ENCODE measurements around the gene KDM3B. TPM values are rescaled to one million over a fixed set of nuclear protein-coding genes. Genes with fewer than 3 reads are reported as not detected.
A peak's percentile ranks its signal among the peaks of the same experiment; 100 is the strongest.

The KDM3B gene
- total and polyA plus RNA-seq, 9 of the 15 experiments (the other 6 are each of a cell fraction or from before 2014, with no cell fraction given), result 13.8 to 62.8 (median 41.9) TPM

DNA sequence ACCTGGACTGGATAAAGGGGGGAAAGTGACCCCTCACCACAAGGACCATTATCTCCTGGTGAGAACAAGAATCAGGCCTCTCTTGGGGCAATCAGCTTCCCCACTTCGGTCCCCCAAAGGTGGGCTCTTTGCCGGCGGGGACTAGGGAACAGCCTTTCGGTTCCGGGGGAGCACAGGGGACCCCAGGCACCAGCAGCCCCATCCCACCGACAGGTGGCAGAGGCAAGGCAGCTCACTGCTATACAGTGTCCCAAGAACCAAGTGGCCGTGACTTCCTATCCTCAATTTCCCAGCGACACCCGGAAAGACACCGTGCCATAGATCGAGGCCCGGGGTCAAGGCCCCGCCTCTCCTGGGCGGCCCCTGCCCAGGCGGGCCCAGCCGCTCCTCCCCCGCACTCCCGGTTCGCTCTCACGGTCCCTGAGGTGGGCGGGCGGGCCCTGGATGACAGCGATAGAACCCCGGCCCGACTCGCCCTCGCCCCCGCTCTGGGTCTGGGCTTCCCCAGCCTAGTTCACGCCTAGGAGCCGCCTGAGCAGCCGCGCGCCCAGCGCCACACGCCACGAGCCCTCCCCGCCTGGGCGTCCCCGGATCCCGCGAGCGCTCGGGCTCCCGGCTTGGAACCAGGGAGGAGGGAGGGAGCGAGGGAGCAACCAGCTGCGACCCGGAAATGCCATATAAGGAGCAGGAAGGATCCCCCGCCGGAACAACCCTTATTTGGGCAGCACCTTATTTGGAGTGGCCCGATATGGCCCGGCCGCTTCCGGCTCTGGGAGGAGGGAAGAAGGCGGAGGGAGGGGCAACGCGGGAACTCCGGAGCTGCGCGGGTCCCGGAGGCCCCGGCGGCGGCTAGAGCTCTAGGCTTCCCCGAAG, 112.1 kb downstream of the KDM3B start (continued):
- TF ChIP-seq, protein P1, sequence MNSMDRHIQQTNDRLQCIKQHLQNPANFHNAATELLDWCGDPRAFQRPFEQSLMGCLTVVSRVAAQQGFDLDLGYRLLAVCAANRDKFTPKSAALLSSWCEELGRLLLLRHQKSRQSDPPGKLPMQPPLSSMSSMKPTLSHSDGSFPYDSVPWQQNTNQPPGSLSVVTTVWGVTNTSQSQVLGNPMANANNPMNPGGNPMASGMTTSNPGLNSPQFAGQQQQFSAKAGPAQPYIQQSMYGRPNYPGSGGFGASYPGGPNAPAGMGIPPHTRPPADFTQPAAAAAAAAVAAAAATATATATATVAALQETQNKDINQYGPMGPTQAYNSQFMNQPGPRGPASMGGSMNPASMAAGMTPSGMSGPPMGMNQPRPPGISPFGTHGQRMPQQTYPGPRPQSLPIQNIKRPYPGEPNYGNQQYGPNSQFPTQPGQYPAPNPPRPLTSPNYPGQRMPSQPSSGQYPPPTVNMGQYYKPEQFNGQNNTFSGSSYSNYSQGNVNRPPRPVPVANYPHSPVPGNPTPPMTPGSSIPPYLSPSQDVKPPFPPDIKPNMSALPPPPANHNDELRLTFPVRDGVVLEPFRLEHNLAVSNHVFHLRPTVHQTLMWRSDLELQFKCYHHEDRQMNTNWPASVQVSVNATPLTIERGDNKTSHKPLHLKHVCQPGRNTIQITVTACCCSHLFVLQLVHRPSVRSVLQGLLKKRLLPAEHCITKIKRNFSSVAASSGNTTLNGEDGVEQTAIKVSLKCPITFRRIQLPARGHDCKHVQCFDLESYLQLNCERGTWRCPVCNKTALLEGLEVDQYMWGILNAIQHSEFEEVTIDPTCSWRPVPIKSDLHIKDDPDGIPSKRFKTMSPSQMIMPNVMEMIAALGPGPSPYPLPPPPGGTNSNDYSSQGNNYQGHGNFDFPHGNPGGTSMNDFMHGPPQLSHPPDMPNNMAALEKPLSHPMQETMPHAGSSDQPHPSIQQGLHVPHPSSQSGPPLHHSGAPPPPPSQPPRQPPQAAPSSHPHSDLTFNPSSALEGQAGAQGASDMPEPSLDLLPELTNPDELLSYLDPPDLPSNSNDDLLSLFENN (IDR thresholded peaks at IDR 0.05; ENCODE audit: low read depth in 2 of 2, low read length in 2 of 2), result no peak
- TF ChIP-seq, protein P2, sequence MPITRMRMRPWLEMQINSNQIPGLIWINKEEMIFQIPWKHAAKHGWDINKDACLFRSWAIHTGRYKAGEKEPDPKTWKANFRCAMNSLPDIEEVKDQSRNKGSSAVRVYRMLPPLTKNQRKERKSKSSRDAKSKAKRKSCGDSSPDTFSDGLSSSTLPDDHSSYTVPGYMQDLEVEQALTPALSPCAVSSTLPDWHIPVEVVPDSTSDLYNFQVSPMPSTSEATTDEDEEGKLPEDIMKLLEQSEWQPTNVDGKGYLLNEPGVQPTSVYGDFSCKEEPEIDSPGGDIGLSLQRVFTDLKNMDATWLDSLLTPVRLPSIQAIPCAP (CRISPR knock-in tag; IDR thresholded peaks at IDR 0.05; ENCODE audit: borderline replicate concordance), result peak; percentile 77; the same call in 1 of the 2 replicates
- TF ChIP-seq POLR3A (IDR thresholded peaks at IDR 0.05; ENCODE audit: borderline replicate concordance, extremely low read depth, insufficient read depth, insufficient read length), result no peak
- TF ChIP-seq, protein P3, sequence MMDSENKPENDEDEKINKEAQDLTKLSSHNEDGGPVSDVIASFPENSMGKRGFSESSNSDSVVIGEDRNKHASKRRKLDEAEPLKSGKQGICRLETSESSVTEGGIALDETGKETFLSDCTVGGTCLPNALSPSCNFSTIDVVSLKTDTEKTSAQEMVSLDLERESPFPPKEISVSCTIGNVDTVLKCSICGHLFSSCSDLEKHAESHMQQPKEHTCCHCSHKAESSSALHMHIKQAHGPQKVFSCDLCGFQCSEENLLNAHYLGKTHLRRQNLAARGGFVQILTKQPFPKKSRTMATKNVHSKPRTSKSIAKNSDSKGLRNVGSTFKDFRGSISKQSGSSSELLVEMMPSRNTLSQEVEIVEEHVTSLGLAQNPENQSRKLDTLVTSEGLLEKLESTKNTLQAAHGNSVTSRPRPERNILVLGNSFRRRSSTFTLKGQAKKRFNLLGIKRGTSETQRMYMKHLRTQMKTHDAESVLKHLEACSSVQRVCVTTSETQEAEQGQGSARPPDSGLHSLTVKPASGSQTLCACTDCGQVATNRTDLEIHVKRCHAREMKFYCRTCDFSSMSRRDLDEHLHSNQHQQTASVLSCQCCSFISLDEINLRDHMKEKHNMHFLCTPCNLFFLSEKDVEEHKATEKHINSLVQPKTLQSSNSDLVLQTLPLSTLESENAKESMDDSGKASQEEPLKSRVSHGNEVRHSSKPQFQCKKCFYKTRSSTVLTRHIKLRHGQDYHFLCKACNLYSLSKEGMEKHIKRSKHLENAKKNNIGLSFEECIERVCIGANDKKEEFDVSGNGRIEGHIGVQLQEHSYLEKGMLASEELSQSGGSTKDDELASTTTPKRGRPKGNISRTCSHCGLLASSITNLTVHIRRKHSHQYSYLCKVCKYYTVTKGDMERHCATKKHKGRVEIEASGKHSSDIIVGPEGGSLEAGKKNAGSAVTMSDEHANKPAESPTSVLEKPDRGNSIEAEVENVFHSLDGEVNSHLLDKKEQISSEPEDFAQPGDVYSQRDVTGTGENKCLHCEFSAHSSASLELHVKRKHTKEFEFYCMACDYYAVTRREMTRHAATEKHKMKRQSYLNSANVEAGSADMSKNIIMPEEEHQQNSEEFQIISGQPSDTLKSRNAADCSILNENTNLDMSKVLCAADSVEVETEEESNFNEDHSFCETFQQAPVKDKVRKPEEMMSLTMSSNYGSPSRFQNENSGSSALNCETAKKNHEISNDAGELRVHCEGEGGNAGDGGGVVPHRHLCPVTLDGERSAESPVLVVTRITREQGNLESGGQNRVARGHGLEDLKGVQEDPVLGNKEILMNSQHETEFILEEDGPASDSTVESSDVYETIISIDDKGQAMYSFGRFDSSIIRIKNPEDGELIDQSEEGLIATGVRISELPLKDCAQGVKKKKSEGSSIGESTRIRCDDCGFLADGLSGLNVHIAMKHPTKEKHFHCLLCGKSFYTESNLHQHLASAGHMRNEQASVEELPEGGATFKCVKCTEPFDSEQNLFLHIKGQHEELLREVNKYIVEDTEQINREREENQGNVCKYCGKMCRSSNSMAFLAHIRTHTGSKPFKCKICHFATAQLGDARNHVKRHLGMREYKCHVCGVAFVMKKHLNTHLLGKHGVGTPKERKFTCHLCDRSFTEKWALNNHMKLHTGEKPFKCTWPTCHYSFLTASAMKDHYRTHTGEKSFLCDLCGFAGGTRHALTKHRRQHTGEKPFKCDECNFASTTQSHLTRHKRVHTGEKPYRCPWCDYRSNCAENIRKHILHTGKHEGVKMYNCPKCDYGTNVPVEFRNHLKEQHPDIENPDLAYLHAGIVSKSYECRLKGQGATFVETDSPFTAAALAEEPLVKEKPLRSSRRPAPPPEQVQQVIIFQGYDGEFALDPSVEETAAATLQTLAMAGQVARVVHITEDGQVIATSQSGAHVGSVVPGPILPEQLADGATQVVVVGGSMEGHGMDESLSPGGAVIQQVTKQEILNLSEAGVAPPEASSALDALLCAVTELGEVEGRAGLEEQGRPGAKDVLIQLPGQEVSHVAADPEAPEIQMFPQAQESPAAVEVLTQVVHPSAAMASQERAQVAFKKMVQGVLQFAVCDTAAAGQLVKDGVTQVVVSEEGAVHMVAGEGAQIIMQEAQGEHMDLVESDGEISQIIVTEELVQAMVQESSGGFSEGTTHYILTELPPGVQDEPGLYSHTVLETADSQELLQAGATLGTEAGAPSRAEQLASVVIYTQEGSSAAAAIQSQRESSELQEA (IDR thresholded peaks at IDR 0.05; ENCODE audit: low read depth), result no peak
- TF ChIP-seq, protein P4, sequence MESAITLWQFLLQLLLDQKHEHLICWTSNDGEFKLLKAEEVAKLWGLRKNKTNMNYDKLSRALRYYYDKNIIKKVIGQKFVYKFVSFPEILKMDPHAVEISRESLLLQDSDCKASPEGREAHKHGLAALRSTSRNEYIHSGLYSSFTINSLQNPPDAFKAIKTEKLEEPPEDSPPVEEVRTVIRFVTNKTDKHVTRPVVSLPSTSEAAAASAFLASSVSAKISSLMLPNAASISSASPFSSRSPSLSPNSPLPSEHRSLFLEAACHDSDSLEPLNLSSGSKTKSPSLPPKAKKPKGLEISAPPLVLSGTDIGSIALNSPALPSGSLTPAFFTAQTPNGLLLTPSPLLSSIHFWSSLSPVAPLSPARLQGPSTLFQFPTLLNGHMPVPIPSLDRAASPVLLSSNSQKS (CRISPR knock-in tag; IDR thresholded peaks at IDR 0.05), result no peak
- TF ChIP-seq, protein P5, sequence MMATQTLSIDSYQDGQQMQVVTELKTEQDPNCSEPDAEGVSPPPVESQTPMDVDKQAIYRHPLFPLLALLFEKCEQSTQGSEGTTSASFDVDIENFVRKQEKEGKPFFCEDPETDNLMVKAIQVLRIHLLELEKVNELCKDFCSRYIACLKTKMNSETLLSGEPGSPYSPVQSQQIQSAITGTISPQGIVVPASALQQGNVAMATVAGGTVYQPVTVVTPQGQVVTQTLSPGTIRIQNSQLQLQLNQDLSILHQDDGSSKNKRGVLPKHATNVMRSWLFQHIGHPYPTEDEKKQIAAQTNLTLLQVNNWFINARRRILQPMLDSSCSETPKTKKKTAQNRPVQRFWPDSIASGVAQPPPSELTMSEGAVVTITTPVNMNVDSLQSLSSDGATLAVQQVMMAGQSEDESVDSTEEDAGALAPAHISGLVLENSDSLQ (IDR thresholded peaks at IDR 0.05), result no peak
- TF ChIP-seq, protein P6, sequence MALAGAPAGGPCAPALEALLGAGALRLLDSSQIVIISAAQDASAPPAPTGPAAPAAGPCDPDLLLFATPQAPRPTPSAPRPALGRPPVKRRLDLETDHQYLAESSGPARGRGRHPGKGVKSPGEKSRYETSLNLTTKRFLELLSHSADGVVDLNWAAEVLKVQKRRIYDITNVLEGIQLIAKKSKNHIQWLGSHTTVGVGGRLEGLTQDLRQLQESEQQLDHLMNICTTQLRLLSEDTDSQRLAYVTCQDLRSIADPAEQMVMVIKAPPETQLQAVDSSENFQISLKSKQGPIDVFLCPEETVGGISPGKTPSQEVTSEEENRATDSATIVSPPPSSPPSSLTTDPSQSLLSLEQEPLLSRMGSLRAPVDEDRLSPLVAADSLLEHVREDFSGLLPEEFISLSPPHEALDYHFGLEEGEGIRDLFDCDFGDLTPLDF (CRISPR knock-in tag; IDR thresholded peaks at IDR 0.05), result 0 out of 2 replicates have a peak, but pooled peaks have one; percentile 28
